A172 (cell line): ENCODE data around the gene IQCM. TPM values are rescaled to one million over a fixed set of nuclear protein-coding genes. Genes with fewer than 3 reads are reported as not detected.

Experiments used
- DNase-seq: peaks from one replicate; pipeline ENCODE4 v3.0.0-alpha.2; 2015; ENCODE audit warnings: low spot score
- total RNA-seq: library from RNA; depleted of rRNA; stranded (reverse); fragments of >200 nt; shearing (Covaris generic); gene quantifications from 2 replicates; pipeline ENCODE4 v1.2.3, GENCODE V29; 2014; rRNA removed

Gene IQCM, protein sequence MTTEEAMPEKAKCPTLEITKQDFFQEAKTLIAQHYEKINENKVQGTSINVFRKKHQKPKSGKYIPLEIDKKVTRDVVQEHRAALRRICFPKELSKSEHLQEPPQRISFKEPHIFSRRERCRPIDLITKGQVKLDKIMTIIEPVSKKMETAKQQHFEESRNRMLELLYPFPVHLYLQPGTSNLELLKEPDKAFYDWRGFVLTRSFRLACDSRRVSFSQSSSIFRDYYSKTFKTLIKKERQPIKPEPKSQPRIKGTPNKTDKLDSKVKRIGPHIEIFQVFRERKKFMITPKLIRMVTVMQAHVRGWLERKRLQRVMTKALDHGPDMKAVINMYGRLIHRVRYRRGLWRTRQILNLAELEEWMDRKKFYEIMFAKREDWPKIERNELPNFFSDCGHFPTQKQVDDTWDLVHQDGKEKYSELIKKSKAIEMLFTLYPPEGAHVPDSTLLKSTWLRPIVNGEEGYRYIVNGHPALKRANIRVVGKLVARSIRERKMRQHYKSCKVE
- total RNA-seq, result 0.21 and 0.65 TPM in 2 replicates

DNA sequence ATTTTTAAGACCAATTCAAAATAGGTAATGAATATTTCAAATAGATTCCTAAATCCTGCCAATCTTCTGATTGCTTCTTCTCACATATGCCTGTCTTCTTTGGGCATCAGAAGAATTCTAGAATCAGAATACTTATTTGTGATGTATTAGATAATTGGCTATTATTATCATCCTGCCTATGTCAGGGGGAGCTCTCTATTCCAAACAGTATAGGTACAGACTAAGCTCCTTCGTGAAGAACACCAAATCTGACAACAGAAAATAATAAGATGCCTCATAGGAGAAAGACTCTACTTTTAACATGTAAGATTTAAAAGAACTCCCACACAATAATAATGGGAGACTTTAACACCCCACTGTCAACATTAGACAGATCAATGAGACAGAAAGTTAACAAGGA, at the start of gene IQCM:
TSS of gene IQCM (minus strand) at position 101 of the 400 bp plus-strand sequence. CDS start 73,152 bp downstream, outside the sequence.
- no peak for DNase-seq

DNA sequence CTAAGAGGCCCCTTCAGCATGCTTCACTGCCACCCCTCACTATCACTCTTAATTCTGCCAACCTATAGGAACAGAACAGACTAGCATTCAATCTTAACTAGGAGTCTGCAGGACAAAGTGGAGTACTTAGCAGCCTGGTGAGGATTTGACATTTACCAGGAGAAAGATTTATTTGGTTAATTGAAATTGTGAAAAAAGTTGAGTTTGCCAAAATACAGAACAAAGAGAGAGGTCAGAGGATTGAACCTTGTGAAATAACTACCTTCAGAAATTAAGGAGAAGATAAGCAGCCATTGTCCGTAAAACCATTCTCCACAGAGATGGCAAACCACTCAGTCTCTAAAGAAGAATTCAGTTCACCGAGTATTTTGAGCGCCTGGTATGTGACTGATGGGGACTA, 41.8 kb upstream of the IQCM start:
- DNase-seq, result no peak

DNA sequence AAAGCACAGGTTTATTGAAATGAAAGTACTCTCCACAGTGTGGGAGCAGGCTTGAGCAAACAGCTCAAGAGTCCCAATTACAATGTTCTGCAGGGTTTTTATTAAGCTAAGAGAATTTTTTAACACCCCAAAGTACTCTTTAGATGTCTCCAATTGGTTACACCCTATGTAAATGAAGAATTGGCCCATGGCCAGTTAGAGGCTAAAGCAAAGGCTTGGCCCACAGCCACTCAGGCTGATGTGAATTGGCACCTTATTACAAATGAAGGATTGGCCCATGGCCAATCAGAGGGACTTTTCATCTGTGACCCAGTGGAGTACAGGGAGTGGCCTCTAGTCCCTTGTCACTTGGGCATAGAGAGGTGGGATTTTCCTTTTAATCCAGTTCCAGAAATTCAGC, 30.1 kb upstream of the IQCM start:
- DNase-seq, result no peak

DNA sequence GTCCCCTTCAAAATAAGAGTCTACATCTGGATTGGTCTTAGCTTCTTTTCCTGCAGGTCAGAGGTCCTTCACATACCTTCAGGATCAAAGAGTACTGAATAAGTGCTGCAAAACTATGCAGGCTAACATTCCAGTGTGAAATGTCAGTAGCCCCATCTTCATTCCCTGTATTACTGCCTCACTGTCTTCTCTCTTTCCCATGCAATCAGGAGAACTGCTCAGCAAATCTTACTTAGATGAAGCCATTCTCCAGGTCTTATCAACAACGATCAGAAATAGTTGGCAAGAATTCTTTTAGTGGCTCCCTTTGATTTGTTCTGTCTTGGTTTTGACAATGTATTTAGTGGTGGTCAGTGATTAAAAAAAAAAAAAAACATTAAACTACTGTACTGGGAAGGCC, 26.0 kb upstream of the IQCM start:
- DNase-seq, result no peak

DNA sequence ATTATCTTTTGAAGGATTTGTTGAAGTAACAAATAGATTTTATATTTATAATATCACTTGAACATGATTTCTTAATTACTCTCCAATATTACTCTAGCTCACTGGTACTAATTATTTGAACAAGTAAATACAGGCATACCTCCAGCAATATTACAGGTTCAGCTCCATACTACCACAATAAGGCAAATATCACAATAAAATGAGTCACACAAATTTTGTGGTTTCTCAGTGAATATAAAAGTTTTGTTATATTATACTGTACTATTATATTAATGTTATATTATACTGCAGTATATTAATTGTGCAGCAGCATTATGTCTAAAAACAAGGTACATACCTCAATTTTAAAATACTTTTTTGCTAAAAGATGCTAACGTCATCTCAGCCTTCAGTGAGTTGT, 22.4 kb upstream of the IQCM start:
- no peak for DNase-seq

DNA sequence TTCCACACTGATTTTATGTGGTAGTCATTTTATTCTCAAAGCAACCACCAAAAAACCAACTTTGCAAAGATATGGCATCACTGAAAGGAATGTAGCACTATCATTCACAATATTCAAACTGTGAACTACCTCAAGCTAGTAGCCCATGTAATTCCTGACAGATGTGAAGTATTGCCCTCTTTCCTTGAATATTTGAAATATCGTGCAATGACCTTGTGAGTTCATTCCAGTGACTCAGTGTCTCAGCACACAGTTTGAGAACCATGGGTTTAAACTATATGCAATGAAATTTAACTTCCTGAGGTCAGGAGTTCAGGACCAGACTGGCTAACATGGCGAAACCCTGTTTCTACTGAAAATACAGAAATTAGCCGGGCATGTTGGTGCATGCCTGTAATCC, 20.9 kb upstream of the IQCM start:
- DNase-seq, result no peak

DNA sequence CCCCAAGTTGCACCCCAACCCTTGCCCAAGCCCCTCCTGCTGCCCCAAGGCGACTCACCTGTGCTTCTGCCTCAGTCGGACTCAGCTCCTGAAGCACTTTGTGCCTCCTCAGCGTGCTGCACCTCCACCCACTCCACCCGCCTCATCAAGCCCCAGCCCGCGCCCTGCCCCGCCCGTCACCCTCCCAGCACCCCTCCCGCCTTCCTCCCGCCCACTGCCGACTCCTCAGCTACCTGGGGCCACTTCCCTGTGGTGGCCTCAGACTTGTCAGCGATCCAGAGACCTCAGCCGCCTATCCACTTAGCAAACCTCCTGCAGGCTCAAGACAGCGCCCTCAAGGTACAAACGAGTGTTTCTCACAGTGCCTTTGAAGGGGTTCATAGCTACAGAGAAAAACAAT, 19.6 kb upstream of the IQCM start:
- no peak for DNase-seq

DNA sequence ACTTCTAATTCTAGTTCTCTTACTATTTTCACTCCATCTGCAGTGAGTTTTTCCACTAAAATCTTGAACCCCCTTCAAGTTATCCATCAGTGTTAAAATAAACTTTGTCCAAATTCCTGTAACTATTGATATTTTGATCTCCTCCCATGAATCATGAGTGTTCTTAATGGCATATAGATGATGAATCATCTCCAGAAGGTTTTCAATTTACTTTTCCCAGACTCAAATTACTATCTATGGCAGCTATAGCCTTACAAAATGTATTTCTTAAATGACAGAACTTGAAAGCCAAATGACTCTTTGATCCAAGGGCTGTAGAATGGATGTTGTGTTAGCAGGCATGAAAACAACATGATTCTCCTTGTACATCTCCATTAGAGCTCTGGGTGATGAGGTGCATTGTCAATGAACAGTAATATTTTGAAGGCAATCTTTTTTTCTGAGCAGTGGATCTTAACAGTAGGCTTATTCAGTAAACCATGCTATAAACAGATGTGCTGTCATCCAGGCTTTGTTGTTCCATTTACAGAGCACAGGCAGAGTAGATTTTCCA, 16.1 kb upstream of the IQCM start:
- DNase-seq, result no peak

DNA sequence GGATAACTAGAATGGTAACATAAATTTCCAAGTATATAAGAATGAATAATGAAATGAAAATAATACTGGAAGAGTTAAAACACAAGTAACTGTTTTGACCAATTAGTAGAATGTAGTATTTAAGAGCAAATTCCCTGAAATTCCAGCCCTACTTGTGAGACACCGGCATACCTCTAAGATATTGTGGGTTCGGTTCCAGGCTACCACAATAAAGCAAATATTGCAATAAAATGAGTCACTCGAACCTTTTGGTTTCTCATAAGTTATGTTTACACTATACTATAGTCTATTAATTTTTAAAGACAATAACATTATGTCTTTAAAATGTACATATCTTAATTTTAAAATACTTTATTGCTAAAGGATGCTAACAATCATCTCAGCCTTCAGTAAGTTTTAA, 15.2 kb upstream of the IQCM start:
- no peak for DNase-seq

DNA sequence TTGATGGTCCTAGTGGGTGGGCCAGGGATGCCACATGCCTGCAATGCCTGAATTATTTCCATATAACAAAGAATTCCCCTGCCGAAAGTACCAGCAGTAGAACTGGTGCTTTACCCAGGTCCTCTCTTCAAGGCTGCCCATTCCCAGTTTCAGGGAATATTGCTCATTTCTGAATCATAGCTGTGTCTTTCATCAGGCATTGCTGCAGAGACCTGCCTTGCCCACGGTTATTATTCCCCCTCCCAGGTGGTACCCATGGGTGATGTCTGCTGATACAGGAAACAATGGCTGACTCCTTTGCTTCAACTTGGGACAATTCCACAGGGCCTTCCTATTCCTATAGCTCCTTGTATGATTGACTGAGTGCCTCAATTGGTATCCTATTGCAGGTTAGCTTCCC, 9.7 kb upstream of the IQCM start:
- DNase-seq, result peak; percentile 19

DNA sequence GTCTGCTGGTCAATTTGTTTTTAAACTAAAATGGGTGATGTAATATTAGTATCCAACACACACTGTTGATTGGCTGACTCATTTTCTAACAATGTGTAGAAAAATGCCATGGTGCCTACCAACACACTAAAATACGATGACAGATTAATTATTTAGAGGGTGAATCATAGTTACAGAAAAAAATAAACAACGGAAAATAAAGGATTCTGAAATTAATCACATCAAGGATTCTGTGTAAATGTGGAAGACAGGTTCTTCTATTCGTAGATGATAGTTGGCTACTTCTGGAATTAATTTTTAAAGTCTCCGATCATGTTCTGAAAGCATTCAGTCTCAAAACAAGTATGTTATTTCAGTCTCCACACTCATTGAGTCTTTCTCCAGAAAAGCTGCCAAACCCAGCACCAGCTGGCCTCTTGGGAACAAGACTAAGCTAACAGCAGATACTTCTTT, 8.2 kb upstream of the IQCM start:
- DNase-seq, result peak; percentile 86

DNA sequence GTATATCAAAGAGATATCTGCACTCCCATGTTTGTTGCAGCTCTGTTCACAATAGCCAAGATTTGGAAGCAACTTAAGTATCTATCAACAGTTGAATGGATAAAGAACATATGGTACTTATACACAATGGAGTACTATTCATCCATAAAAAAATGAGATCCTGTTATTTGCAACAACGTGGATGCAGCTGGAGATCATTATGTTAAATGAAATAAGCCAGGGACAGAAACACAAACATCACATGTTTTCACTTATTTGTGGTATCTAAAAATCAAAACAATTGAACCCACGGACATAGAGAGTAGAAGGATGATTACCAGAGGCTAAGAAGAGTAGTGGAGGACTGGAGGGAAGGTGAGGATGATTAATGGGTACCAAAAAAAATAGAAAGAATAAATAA, 14.2 kb downstream of the IQCM start:
- DNase-seq, result no peak

DNA sequence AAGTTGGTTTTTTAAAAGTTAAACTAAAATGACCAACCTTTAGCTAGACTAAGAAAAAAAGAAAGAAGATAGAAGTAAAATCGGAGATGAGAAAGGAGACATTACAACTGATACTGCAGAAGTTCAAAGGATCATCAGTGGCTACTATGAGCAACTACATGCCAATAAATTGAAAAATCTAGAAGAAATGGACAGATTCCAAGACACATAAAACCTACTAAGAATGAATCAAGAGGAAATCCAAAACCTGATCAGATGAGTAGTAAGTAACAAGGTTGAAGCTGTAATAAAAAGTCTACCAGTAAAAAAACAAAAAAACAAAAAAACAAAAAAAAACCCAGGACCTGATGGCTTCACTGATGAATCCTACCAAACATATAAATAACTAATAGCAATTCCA, 16.1 kb downstream of the IQCM start:
- no peak for DNase-seq

DNA sequence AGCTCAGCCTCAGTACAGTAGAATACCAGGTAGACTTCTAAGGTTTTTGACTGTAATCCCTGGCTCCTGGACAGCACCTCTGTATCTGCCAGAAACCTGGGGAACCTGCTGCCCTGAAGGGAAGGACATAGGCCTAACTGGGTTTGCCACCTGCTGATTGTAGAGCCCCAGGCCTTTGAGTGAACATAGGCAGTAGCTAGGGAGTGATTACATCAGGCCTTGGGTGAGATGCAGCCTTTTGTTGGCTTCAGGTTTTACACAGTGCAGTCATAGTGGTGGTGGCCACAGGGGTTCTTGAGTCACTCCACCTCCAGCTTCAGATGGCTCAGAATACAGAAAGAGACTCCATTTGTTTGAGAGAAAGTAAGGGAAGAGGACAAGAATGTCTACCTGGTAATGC, 19.3 kb downstream of the IQCM start:
- no peak for DNase-seq

DNA sequence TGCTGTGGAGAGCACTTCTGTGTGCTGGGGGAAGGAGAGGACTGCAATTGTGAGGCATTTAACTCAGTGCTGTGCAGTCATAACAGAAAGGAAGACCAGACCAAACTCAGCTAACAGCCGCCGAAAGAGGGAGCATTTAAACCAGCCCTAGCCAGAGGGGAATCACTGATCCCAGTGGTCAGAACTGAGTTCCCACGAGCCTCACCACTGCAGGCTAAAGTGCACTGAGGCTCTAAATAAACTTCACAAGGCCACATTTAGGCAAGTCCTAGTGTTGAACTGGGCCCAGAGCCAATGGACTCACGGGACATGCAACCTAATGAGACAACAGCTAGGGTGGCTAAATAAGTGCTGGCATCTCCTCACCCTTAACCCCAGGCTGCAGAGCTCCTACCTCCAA, 20.4 kb downstream of the IQCM start:
- DNase-seq, result no peak

DNA sequence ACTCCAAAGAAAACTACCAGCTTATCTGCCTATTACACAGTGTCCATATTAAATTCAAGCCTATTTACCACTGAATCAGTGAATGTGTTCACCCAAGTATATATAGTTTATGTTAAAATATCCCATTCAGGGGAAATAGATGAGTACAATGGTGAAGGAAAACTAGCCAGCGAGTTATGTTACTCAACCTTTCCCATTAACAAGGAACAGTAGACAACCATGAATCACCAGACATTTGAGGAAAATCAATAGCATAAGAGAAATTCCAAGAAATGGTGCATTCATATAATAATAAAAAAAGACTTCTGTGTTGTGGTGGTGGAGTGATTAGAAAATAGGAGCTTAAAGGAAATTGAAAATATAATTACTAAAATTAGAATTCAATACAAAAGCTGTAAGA, 21.3 kb downstream of the IQCM start:
- no peak for DNase-seq

DNA sequence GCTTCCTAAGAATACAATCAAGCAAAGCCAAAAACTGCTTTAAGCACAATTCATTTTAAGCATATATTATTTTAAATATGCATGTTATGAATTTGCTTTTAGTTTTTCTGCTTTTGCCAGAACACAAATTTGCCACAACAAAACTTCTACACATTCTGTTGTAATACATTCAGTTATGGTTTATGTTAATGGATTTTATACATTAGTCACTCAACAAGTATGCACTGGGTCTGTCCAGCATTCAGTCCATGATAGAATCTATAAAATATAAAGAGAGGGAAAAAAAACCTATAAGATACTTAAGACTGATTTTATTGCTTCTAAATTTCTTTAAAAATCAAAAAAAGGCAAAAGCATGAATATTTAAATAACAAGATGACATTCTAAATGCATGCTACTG, 22.2 kb downstream of the IQCM start:
- no peak for DNase-seq

DNA sequence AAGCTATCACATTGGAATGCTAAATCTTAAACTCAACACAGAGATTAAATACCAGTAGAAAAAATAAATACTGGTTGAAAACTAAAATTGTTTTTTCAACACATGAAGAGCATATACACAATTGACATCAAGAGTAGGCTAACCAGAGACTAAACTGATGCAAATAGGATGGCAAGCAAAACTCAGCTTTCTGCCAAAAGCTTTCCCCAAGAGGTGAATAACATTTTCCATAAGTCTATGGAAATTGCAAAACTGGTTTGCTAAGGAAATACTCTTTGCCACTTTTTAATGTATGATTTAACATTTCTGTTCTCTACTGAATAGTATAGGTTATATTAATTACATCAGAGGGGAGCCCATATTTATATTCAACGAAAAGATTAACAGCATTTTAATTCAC, 23.8 kb downstream of the IQCM start:
- no peak for DNase-seq

DNA sequence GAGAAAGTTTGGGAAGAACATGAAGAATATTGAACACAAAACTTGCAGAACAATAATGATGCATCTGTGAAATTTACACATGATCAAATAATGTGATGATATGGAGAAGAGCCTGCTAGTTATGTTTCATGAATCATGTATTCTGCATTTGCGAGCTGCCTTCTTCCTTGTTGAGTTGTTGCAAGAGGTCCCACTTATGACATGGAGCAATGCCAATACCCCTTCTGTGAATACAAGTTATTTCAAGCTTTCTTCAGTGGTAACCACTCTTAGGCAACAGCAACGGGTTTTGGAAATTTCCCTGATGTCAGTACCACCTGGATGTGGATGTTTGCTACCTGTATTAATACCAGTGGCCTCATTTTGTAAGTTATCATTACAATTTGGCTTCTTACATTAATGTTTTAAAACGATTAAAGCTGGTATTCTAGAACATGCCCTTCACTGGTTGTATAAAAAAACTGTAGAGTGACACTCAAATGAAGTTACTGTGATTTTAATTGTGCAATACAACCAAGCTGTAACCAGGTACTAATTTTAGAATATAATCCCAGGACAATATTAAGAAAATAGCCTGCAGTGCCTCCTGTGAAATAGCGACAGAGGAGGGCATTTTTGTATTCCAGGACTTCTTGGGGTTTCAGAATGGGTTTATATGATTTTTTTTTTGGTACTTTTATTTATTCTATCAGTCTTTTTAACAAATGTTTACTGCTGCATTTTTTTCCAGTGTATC, 25.3 kb downstream of the IQCM start:
- DNase-seq, result no peak

DNA sequence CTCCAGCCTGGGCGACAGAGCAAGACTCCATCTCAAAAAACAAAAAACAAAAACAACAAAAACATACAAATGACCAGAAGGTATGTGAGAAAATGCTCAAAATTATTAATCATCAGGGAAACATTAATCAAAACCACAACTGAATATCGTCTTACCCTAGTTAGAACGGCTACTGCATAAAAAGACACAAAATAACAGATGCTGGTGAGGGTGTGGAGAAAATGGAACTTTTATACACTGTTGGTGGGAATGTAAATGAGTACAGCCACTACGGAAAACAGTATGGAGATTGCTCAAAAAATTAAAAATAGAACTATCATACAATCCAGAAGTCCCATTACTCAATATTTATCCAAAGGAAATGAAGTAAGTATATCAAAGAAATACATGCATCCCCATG, 27.3 kb downstream of the IQCM start:
- DNase-seq, result no peak

DNA sequence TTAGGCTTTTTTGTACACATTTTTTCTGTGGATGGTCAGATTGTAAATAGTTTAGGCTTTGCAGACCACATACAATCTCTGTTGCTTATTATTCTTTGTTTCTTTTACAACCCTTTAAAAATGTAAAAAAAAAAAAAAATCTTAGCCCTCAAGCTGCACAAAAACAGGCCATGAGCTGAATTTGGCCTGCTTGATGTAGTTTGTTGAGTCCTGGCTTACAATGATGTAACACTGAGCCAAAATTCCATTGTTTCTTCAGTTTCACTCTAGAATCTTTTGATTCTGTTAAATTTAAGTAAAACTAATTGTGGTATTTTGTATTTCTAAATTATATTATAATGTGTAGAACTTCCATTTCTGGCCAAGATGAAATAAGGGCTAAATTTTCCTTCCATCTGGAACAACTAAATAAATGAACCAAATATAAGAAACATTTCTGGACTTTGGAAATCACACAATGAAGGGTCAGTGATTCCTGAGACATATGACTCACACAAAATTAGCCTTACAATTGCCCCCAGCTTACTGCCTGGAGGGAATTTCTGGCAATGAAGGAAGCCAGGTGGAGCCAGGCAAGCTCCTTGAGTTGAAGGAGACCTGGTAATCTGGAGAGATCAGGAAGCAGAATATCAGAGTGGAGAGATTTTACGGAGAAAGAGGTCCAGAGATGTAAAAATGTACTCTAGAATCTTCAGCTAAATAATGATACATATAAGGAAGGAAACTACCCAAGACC, 29.8 kb downstream of the IQCM start:
- DNase-seq, result peak; percentile 25

DNA sequence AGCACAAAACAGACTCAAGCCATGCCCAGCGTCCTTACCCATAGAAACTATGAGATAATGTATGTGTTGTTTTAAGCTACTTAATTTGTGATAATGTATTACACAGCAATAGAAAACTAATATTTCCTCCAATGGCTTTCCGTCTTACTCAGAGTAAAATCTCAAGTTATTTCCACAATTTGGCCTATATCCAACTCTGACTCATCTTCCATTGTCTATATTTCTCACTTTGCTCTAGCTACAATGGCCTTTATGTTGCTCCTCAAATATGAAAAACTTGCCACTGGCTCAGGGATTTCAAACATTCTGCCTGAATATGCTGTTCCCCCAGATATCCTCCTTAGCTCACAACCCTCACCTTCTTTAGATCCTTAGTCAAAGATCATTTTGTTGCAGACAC, 31.6 kb downstream of the IQCM start:
- peak; percentile 57 for DNase-seq
